Panc1 (cell line): ENCODE measurements around the gene SPR. TPM values are rescaled to one million over a fixed set of nuclear protein-coding genes. Genes with fewer than 3 reads are reported as not detected.

Experiments
- ATAC-seq: fragments of 200-7000 bp; cut with Tn5 transposase; 2 replicates; pipeline ENCODE4 v1.9.1; 2020; ENCODE audit warnings: mild to moderate bottlenecking, moderate library complexity
- BruUV-seq: library from RNA; stranded (reverse); fragments of 400-500 nt; replicated peaks from 2 replicates; lab custom pipeline; 2021; lab: Mats Ljungman, UMichigan
- CTCF ChIA-PET: fragments of 300-600 bp; sonication (Branson Sonifier 250); formaldehyde crosslinking; loops from one replicate; lab custom pipeline; 2022; ENCODE audit warnings: antibody characterized with exemption; lab: Charles Lee
- POLR2A ChIA-PET: fragments of 300-600 bp; sonication (Branson Sonifier 250); formaldehyde crosslinking; loops from one replicate; lab custom pipeline; 2022; ENCODE audit warnings: antibody characterized with exemption; lab: Charles Lee
- DNase-seq: peaks from one replicate; pipeline ENCODE4 v3.0.0-alpha.2; 2010; ENCODE audit warnings: low read depth, low spot score
- H3K27ac ChIP-seq: 2 replicates; pipeline ENCODE4 v1.5.1; 2011; ENCODE audit warnings: mild to moderate bottlenecking, low read length, inconsistent platforms
- H3K27me3 ChIP-seq: fragments of 200-500 bp; sonication (Bioruptor generic); 2 replicates; pipeline ENCODE4 v1.6.0; 2014; ENCODE audit warnings: low read length, inconsistent platforms; ENCODE audit not compliant: control insufficient read depth, insufficient read depth
- H3K36me3 ChIP-seq: fragments of 200-500 bp; sonication (Bioruptor generic); 2 replicates; pipeline ENCODE4 v1.5.1; 2014; ENCODE audit warnings: inconsistent platforms, mild to moderate bottlenecking, low read length, moderate library complexity; ENCODE audit not compliant: control insufficient read depth, insufficient read depth
- H3K4me1 ChIP-seq: 2 replicates; pipeline ENCODE4 v1.5.1; 2011; ENCODE audit warnings: inconsistent platforms, mild to moderate bottlenecking, low read length, moderate library complexity; ENCODE audit not compliant: control insufficient read depth, insufficient read depth
- H3K4me3 ChIP-seq, 2 experiments: 2 replicates each; pipeline ENCODE4 v1.5.1; 2011 to 2012; ENCODE audit warnings: low read depth in 2 of 2, low read length in 2 of 2, mild to moderate bottlenecking in 2 of 2, inconsistent platforms in 1 of 2, moderate library complexity in 1 of 2
- H3K9me3 ChIP-seq: fragments of 200-500 bp; sonication (Bioruptor generic); 2 replicates; pipeline ENCODE4 v1.5.1; 2014; ENCODE audit warnings: low read depth, mild to moderate bottlenecking, inconsistent platforms, low read length, moderate library complexity; ENCODE audit not compliant: control insufficient read depth, insufficient read depth
- POLR2AphosphoS5 ChIP-seq: IDR thresholded peaks from 2 replicates; pipeline ENCODE4 v1.6.1; 2012; ENCODE audit warnings: mild to moderate bottlenecking, low read depth, low read length, moderate library complexity
- SIN3A ChIP-seq: IDR thresholded peaks from 2 replicates; pipeline ENCODE4 v1.6.1; 2012; ENCODE audit warnings: low read depth, mild to moderate bottlenecking, low read length, moderate library complexity, borderline replicate concordance; ENCODE audit not compliant: insufficient read depth
- TCF7L2 ChIP-seq: IDR thresholded peaks from 2 replicates; pipeline ENCODE4 v1.6.1; 2011; ENCODE audit warnings: mild to moderate bottlenecking, low read depth, low read length, inconsistent platforms
- in situ Hi-C: cut with HindIII; loops from 2 replicates; pipeline ENCODE4 v1.10.0; 2016; ENCODE audit warnings: low sequenced_read_pairs, low pct_unique_long_range_greater_than_20kb
- intact Hi-C: fragments of 100-400 bp; cut with micrococcal nuclease; formaldehyde crosslinking; loops from one replicate; pipeline ENCODE4 v1.10.0; 2022; ENCODE audit not compliant: unreplicated experiment
- total RNA-seq: library from RNA; stranded (reverse); gene quantifications from one replicate; pipeline ENCODE4 v1.2.1, GENCODE V29; 2021; ENCODE audit not compliant: unreplicated experiment
- TF ChIP-seq, protein P1 (sequence below), 2 experiments: IDR thresholded peaks; 2 replicates each; pipeline ENCODE4 v1.6.1; 2011 to 2012; ENCODE audit warnings: low read depth in 2 of 2, control low read depth in 1 of 2, low read length in 1 of 2, mild to moderate bottlenecking in 1 of 2, moderate library complexity in 1 of 2; ENCODE audit not compliant: insufficient read depth in 1 of 2
- TF ChIP-seq, protein P2 (sequence below): fragments of 450-650 bp; IDR thresholded peaks from 2 replicates; pipeline ENCODE4 v1.5.1; 2017; ENCODE audit warnings: mild to moderate bottlenecking

The SPR gene
- total RNA-seq, 1 experiment from 2014 or later = 75.4 TPM

GRCh38 chr2:72841462-72842125 lies 45.6 kb upstream of the SPR start:
- TF ChIP-seq, protein P1, sequence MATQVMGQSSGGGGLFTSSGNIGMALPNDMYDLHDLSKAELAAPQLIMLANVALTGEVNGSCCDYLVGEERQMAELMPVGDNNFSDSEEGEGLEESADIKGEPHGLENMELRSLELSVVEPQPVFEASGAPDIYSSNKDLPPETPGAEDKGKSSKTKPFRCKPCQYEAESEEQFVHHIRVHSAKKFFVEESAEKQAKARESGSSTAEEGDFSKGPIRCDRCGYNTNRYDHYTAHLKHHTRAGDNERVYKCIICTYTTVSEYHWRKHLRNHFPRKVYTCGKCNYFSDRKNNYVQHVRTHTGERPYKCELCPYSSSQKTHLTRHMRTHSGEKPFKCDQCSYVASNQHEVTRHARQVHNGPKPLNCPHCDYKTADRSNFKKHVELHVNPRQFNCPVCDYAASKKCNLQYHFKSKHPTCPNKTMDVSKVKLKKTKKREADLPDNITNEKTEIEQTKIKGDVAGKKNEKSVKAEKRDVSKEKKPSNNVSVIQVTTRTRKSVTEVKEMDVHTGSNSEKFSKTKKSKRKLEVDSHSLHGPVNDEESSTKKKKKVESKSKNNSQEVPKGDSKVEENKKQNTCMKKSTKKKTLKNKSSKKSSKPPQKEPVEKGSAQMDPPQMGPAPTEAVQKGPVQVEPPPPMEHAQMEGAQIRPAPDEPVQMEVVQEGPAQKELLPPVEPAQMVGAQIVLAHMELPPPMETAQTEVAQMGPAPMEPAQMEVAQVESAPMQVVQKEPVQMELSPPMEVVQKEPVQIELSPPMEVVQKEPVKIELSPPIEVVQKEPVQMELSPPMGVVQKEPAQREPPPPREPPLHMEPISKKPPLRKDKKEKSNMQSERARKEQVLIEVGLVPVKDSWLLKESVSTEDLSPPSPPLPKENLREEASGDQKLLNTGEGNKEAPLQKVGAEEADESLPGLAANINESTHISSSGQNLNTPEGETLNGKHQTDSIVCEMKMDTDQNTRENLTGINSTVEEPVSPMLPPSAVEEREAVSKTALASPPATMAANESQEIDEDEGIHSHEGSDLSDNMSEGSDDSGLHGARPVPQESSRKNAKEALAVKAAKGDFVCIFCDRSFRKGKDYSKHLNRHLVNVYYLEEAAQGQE (IDR thresholded peaks at IDR 0.05; ENCODE audit: insufficient read depth in 1 of 2, low read depth in 2 of 2, low read length in 1 of 2) = peak in 1 of 2 experiments; percentile 41; a peak in 1 of 4 replicates
- TF ChIP-seq SIN3A = no peak
- ATAC-seq = no peak
- CTCF ChIA-PET = no interaction called here

DNA sequence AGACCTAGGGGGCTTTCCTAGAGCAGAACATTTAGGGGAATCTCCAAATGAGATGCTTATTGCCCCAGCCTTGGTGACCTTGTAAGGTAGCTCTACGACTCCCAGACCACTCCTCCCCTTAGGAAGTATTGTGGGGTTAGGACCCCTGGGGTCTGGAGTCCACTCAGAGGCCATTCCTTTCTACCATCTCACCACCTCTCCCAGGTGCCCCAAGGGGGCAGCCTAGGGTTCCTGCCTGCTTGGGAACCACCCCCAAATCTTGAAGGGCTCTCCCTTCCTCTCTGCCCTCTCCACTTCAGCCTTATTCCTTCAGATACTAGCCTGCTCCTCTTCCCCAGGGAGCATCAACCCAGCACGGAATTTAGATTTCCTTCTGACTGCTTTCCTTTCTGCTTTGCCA lies 43.9 kb upstream of the SPR start:
- H3K4me1 ChIP-seq = no peaks in the 10 kb centered on the region
- H3K27ac ChIP-seq = no peak overlapping the region
- ChIA-PET POLR2A (no interaction called here), CTCF (no interaction called here)
- no peaks in the 10 kb centered on the region for H3K9me3 ChIP-seq
- ATAC-seq = no peak
- intact Hi-C loops (no loop called here), in situ Hi-C loops (no loop called here)
- H3K27me3 ChIP-seq = peaks cover 9% of the 10 kb centered on the region; the same call in 1 of the 2 replicates
- no peaks in the 10 kb centered on the region for H3K36me3 ChIP-seq
- BruUV-seq = no TSS peak
- no peak overlapping the region for H3K4me3 ChIP-seq
- TF ChIP-seq, protein P2, sequence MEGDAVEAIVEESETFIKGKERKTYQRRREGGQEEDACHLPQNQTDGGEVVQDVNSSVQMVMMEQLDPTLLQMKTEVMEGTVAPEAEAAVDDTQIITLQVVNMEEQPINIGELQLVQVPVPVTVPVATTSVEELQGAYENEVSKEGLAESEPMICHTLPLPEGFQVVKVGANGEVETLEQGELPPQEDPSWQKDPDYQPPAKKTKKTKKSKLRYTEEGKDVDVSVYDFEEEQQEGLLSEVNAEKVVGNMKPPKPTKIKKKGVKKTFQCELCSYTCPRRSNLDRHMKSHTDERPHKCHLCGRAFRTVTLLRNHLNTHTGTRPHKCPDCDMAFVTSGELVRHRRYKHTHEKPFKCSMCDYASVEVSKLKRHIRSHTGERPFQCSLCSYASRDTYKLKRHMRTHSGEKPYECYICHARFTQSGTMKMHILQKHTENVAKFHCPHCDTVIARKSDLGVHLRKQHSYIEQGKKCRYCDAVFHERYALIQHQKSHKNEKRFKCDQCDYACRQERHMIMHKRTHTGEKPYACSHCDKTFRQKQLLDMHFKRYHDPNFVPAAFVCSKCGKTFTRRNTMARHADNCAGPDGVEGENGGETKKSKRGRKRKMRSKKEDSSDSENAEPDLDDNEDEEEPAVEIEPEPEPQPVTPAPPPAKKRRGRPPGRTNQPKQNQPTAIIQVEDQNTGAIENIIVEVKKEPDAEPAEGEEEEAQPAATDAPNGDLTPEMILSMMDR = no peak
- TF ChIP-seq SIN3A (no peak), TCF7L2 (no peak), POLR2AphosphoS5 (no peak)
- TF ChIP-seq, protein P1 (IDR thresholded peaks at IDR 0.05; ENCODE audit: insufficient read depth in 1 of 2, low read depth in 2 of 2, low read length in 1 of 2) = no peak
- no peak for DNase-seq

More at GRCh38 chr2:72841462-72842125, 45.6 kb upstream of the SPR start:
- no TSS peak for BruUV-seq
- DNase-seq = no peak
- Histone ChIP-seq H3K4me3 (no peak overlapping the region), H3K27me3 (peaks cover 10% of the 10 kb centered on the region; the same call in 1 of the 2 replicates), H3K27ac (no peak overlapping the region), H3K4me1 (no peaks in the 10 kb centered on the region), H3K36me3 (no peaks in the 10 kb centered on the region), H3K9me3 (no peaks in the 10 kb centered on the region; the same call in 1 of the 2 replicates)
- in situ Hi-C loops (no loop called here), intact Hi-C loops (no loop called here)
- POLR2A ChIA-PET = interaction anchor here (0.5 kb wide), 1 partner anchor 286 kb away, joined by 4 read pairs; no protein-coding TSS in a partner anchor
